PC-3 (cell line): ENCODE measurements around the gene RGS3. TPM values are rescaled to one million over a fixed set of nuclear protein-coding genes. Genes with fewer than 3 reads are reported as not detected.

Experiments
- ATAC-seq: fragments of 200-7000 bp; cut with Tn5 transposase; 2 replicates; pipeline ENCODE4 v1.9.1; 2020; ENCODE audit warnings: mild to moderate bottlenecking, moderate library complexity
- BruUV-seq: library from RNA; stranded (reverse); fragments of 400-500 nt; replicated peaks from 2 replicates; lab custom pipeline; 2021; lab: Mats Ljungman, UMichigan
- CTCF ChIA-PET: fragments of 300-600 bp; sonication (Branson Sonifier 250); formaldehyde crosslinking; loops from one replicate; lab custom pipeline; 2022; ENCODE audit warnings: antibody characterized with exemption; lab: Charles Lee
- POLR2A ChIA-PET: fragments of 300-600 bp; sonication (Branson Sonifier 250); formaldehyde crosslinking; loops from one replicate; lab custom pipeline; 2022; ENCODE audit warnings: antibody characterized with exemption; ENCODE audit not compliant: unreplicated experiment; lab: Charles Lee
- DNase-seq: peaks from one replicate; pipeline ENCODE4 v3.0.0-alpha.2; 2015
- H2AFZ ChIP-seq: fragments of 300-600 bp; sonication (generic); 2 replicates; pipeline ENCODE4 v1.6.0; 2016; ENCODE audit warnings: antibody characterized with exemption, low read length
- H3F3A ChIP-seq: fragments of 300-600 bp; sonication (generic); one replicate; pipeline ENCODE4 v1.6.0; 2017; ENCODE audit warnings: antibody characterized with exemption, low read length, control low read depth, mild to moderate bottlenecking; ENCODE audit not compliant: unreplicated experiment
- H3K27ac ChIP-seq: fragments of 300-600 bp; sonication (generic); 2 replicates; pipeline ENCODE4 v1.5.1; 2016; ENCODE audit warnings: mild to moderate bottlenecking, low read length
- H3K27me3 ChIP-seq: fragments of 300-600 bp; sonication (generic); 2 replicates; pipeline ENCODE4 v1.6.1; 2016; ENCODE audit warnings: low read length, mixed read lengths
- H3K36me3 ChIP-seq: fragments of 300-600 bp; sonication (generic); 2 replicates; pipeline ENCODE4 v1.6.1; 2016; ENCODE audit warnings: low read depth, mixed run types, low read length, mixed read lengths
- H3K4me1 ChIP-seq: fragments of 300-600 bp; sonication (generic); 2 replicates; pipeline ENCODE4 v1.5.1; 2016; ENCODE audit warnings: low read length; ENCODE audit not compliant: insufficient read depth
- H3K4me2 ChIP-seq: fragments of 300-600 bp; sonication (generic); 2 replicates; pipeline ENCODE4 v1.6.0; 2016; ENCODE audit warnings: low read length
- H3K4me3 ChIP-seq: fragments of 300-600 bp; sonication (generic); 2 replicates; pipeline ENCODE4 v1.5.1; 2016; ENCODE audit warnings: mild to moderate bottlenecking, low read length, mixed read lengths
- H3K79me2 ChIP-seq: fragments of 300-600 bp; sonication (generic); 2 replicates; pipeline ENCODE4 v1.6.1; 2017; ENCODE audit warnings: low read length, mixed read lengths
- H3K9ac ChIP-seq: fragments of 300-600 bp; sonication (generic); 2 replicates; pipeline ENCODE4 v1.6.0; 2016; ENCODE audit warnings: mild to moderate bottlenecking, low read length
- H3K9me2 ChIP-seq: fragments of 300-600 bp; sonication (generic); replicated peaks from 2 replicates; pipeline ENCODE4 v1.6.1; 2016; ENCODE audit warnings: mixed run types, low read length, mixed read lengths
- H3K9me3 ChIP-seq: fragments of 300-600 bp; sonication (generic); 2 replicates; pipeline ENCODE4 v1.6.1; 2016; ENCODE audit warnings: low read length, mixed read lengths
- H4K20me1 ChIP-seq: fragments of 300-600 bp; sonication (generic); 2 replicates; pipeline ENCODE4 v1.6.1; 2016; ENCODE audit warnings: low read length, mixed read lengths
- CTCF ChIP-seq: fragments of 300-600 bp; sonication (generic); conservative IDR thresholded peaks from 2 replicates; pipeline ENCODE4 v1.5.1; 2017; ENCODE audit warnings: antibody characterized with exemption, low read depth, mild to moderate bottlenecking, low read length
- EZH2 ChIP-seq: fragments of 300-600 bp; sonication (generic); IDR thresholded peaks from one replicate; pipeline ENCODE4 v1.6.1; 2017; ENCODE audit warnings: antibody characterized with exemption, mild to moderate bottlenecking, low read length; ENCODE audit not compliant: unreplicated experiment
- EZH2phosphoT487 ChIP-seq: fragments of 300-600 bp; sonication (generic); IDR thresholded peaks from 2 replicates; pipeline ENCODE4 v1.6.1; 2018; ENCODE audit warnings: mild to moderate bottlenecking, antibody characterized with exemption, low read length, borderline replicate concordance
- intact Hi-C: fragments of 100-400 bp; cut with micrococcal nuclease; formaldehyde crosslinking; loops from 2 replicates; pipeline ENCODE4 v1.9.0; 2023
- total RNA-seq: library from RNA; depleted of rRNA; stranded (reverse); fragments of >200 nt; gene quantifications from 2 replicates; pipeline ENCODE4 v1.2.3, GENCODE V29; 2014

RGS3 gene
- total RNA-seq, 1 experiment from 2014 or later: 26.3 TPM

- H3K27ac ChIP-seq: no peak overlapping the region
- H3K36me3 ChIP-seq: no peaks in the 10 kb centered on the region
- ChIA-PET POLR2A (no interaction called here), CTCF (interaction anchor here (1.0 kb wide), 1 partner anchor 162 kb away, joined by 5 read pairs; no protein-coding TSS in a partner anchor)
- no peaks in the 10 kb centered on the region for H3F3A ChIP-seq
- no peaks in the 10 kb centered on the region for H4K20me1 ChIP-seq
- H2AFZ ChIP-seq: no peak overlapping the region
- no TSS peak for BruUV-seq
- intact Hi-C loops: no loop called here
- H3K9me3 ChIP-seq: no peaks in the 10 kb centered on the region
- no peak overlapping the region for H3K4me3 ChIP-seq
- H3K79me2 ChIP-seq: no peaks in the 10 kb centered on the region
- H3K9me2 ChIP-seq: no peaks in the 10 kb centered on the region
- H3K4me2 ChIP-seq: no peak overlapping the region
- no peaks in the 10 kb centered on the region for H3K4me1 ChIP-seq
- H3K27me3 ChIP-seq: no peaks in the 10 kb centered on the region
- TF ChIP-seq EZH2phosphoT487 (no peak), EZH2 (no peak), CTCF (no peak)
- H3K9ac ChIP-seq: no peak overlapping the region
- ATAC-seq: no peak
- DNase-seq: no peak
Observed at GRCh38 chr9:113608082-113608685, 144.7 kb downstream of the RGS3 start.

- Histone ChIP-seq H4K20me1 (no peaks in the 10 kb centered on the region), H3K27me3 (no peaks in the 10 kb centered on the region), H3K4me3 (no peak overlapping the region), H3K4me2 (no peak overlapping the region), H3K36me3 (no peaks in the 10 kb centered on the region), H3K27ac (no peak overlapping the region), H3F3A (no peaks in the 10 kb centered on the region), H3K79me2 (no peaks in the 10 kb centered on the region), H3K9me2 (no peaks in the 10 kb centered on the region), H3K4me1 (no peaks in the 10 kb centered on the region), H2AFZ (no peak overlapping the region), H3K9me3 (no peaks in the 10 kb centered on the region), H3K9ac (no peak overlapping the region)
- no peak for DNase-seq
- ChIA-PET POLR2A (no interaction called here), CTCF (no interaction called here)
- intact Hi-C loops: no loop called here
- TF ChIP-seq EZH2 (no peak), CTCF (no peak), EZH2phosphoT487 (no peak)
- no peak for ATAC-seq
- BruUV-seq: no TSS peak
Observed at GRCh38 chr9:113609562-113610318, 146.2 kb downstream of the RGS3 start.
